ENCODE results near the gene EEF2. TPM values are rescaled to one million over a fixed set of nuclear protein-coding genes. Genes with fewer than 3 reads are reported as not detected.
"Not testable (repeated sequence)": the region's sequence is repeated elsewhere in the genome, so short reads cannot be mapped to it uniquely, and the experiment has no call there.

The EEF2 gene
- total and polyA plus RNA-seq, 2 donors (not counting 3 experiments of a cell fraction or from before 2014, with no cell fraction given): 1,496 to 2,318 TPM

- BruUV-seq (replicated peaks): no TSS peak
- Histone ChIP-seq H2AFZ (ENCODE audit: low read depth, low read length) (no peak overlapping the region), H3K79me2 (ENCODE audit: control insufficient read depth, insufficient read depth, low read length) (no peaks in the 10 kb centered on the region), H3K9ac (replicated peaks; ENCODE audit: extremely low read depth, insufficient read depth, low read length) (no peak overlapping the region), H3K4me3 (replicated peaks in 1 of 3; ENCODE audit: insufficient read depth in 1 of 3, low read depth in 1 of 3, low read length in 3 of 3) (no peak overlapping the region), H3K4me2 (ENCODE audit: insufficient read depth, low read length) (no peak overlapping the region), H4K20me1 (replicated peaks; ENCODE audit: control insufficient read depth, extremely low read depth, insufficient read depth, low read length) (no peaks in the 10 kb centered on the region), H3K9me1 (replicated peaks; ENCODE audit: control insufficient read depth, extremely low read depth, insufficient read depth, low read length) (no peaks in the 10 kb centered on the region), H3K9me3 (replicated peaks; ENCODE audit: control insufficient read depth, insufficient read depth, low read length) (no peaks in the 10 kb centered on the region), H3K27me3 (ENCODE audit: control insufficient read depth in 2 of 2, insufficient read depth in 2 of 2, low read length in 2 of 2) (no peaks in the 10 kb centered on the region), H3K36me3 (ENCODE audit: control insufficient read depth in 2 of 2, extremely low read depth in 1 of 2, insufficient read depth in 2 of 2, low read length in 2 of 2) (no peaks in the 10 kb centered on the region), H3K27ac (ENCODE audit: insufficient read depth, low read depth, low read length) (no peak overlapping the region), H3K4me1 (ENCODE audit: control insufficient read depth, extremely low read depth, insufficient read depth, low read length) (no peaks in the 10 kb centered on the region)
- CTCF ChIA-PET: no interaction called here
- dilution Hi-C loops (cut with MboI; ENCODE audit: extremely low pct_ligation_motif_present, low sequenced_read_pairs): no loop called here
- FAIRE-seq (no peak), DNase-seq (ENCODE audit: low read depth, low spot score) (no peak)
- no peak for TF ChIP-seq JUN (IDR thresholded peaks at IDR 0.05; ENCODE audit: borderline replicate concordance, insufficient read depth, insufficient read length, low read depth)
- TF ChIP-seq, protein P1, sequence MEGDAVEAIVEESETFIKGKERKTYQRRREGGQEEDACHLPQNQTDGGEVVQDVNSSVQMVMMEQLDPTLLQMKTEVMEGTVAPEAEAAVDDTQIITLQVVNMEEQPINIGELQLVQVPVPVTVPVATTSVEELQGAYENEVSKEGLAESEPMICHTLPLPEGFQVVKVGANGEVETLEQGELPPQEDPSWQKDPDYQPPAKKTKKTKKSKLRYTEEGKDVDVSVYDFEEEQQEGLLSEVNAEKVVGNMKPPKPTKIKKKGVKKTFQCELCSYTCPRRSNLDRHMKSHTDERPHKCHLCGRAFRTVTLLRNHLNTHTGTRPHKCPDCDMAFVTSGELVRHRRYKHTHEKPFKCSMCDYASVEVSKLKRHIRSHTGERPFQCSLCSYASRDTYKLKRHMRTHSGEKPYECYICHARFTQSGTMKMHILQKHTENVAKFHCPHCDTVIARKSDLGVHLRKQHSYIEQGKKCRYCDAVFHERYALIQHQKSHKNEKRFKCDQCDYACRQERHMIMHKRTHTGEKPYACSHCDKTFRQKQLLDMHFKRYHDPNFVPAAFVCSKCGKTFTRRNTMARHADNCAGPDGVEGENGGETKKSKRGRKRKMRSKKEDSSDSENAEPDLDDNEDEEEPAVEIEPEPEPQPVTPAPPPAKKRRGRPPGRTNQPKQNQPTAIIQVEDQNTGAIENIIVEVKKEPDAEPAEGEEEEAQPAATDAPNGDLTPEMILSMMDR (IDR thresholded peaks at IDR 0.05; ENCODE audit: extremely low read depth in 1 of 2, insufficient read depth in 1 of 2, low read depth in 1 of 2, low read length in 2 of 2): no peak
- TF ChIP-seq MYC (IDR thresholded peaks at IDR 0.05; ENCODE audit: low read depth, low read length): no peak
- intact Hi-C loops (cut with micrococcal nuclease): no loop called here
- POLR2A ChIA-PET: no interaction called here
These were observed 42.4 kb downstream of the EEF2 start for GRCh38 chr19:3942790-3943409.

DNA sequence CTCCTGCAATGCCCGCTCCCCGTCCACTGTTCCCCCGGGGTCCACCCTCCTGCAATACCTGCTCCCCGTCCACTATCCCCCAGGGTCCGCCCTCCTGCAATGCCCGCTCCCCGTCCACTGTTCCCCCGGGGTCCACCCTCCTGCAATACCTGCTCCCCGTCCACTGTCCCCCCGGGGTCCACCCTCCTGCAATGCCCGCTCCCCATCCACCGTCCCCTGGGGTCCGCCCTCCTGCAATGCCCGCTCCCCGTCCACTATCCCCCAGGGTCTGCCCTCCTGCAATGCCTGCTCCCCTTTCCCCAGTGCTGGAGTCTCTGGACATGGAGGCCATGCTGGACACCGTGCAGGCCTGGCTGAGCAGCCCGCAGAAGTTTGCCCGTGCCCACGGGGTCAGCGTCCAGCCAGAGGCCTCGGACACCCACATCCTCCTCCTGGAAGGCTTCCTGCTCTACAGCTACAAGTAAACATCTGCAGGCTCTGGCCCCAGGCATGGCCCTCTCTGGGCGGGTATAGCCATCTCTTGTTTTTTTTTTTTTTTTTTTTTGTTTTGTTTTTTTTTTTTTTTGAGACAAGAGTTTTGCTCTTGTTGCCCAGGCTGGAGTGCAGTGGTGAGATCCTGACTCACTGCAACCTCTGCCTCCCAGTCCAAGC lies 46.8 kb downstream of the EEF2 start:
- H3K36me3 ChIP-seq (ENCODE audit: control insufficient read depth in 2 of 2, extremely low read depth in 1 of 2, insufficient read depth in 2 of 2, low read length in 2 of 2); dilution Hi-C loops (cut with MboI; ENCODE audit: extremely low pct_ligation_motif_present, low sequenced_read_pairs); H3K27ac ChIP-seq (ENCODE audit: insufficient read depth, low read depth, low read length); H3K9ac ChIP-seq (replicated peaks; ENCODE audit: extremely low read depth, insufficient read depth, low read length); BruUV-seq (replicated peaks); DNase-seq (ENCODE audit: low read depth, low spot score); intact Hi-C loops (cut with micrococcal nuclease); H3K9me3 ChIP-seq (replicated peaks; ENCODE audit: control insufficient read depth, insufficient read depth, low read length); H3K9me1 ChIP-seq (replicated peaks; ENCODE audit: control insufficient read depth, extremely low read depth, insufficient read depth, low read length); H4K20me1 ChIP-seq (replicated peaks; ENCODE audit: control insufficient read depth, extremely low read depth, insufficient read depth, low read length); H3K4me3 ChIP-seq (replicated peaks in 1 of 3; ENCODE audit: insufficient read depth in 1 of 3, low read depth in 1 of 3, low read length in 3 of 3); CTCF ChIA-PET; H3K4me1 ChIP-seq (ENCODE audit: control insufficient read depth, extremely low read depth, insufficient read depth, low read length); H2AFZ ChIP-seq (ENCODE audit: low read depth, low read length); H3K79me2 ChIP-seq (ENCODE audit: control insufficient read depth, insufficient read depth, low read length); POLR2A ChIA-PET; H3K4me2 ChIP-seq (ENCODE audit: insufficient read depth, low read length): not testable (repeated sequence)
- H3K27me3 ChIP-seq (ENCODE audit: control insufficient read depth in 2 of 2, insufficient read depth in 2 of 2, low read length in 2 of 2): peaks cover 7 to 13% of the 10 kb centered on the region in 2 experiments
- peak; percentile 73 for FAIRE-seq
